GM18526 (cell line): ENCODE measurements around the gene RNU6-7.

ENCODE experiments used
- POLR2A ChIP-seq: IDR thresholded peaks from 3 replicates; pipeline ENCODE4 v1.6.1; 2011; ENCODE audit not compliant: insufficient read length; ENCODE audit errors: extremely low read depth

RNU6-7 gene

DNA sequence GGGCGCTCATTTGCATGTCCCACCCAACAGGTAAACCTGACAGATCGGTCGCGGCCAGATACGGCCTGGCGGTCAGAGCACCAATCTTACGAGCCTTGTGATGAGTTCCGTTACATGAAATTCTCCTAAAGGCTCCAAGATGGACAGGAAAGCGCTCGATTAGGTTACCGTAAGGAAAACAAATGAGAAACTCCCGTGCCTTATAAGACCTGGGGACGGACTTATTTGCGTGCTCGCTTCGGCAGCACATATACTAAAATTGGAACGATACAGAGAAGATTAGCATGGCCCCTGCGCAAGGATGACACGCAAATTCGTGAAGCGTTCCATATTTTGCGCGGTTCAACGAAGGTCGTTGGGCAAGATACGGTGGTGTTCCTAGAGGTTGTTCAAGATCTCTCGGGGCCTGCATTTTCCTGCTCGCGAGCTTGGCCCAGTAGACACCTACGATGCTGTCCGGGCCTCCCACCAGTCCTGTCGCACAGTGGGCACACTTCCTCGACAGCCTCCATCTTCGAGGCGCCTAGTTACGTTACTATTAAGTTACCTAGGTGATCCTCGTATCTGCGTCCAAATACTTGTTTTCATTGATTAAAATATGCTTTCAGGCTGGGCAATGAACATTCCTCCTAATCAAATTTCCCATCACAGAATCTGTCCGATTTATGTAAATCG, at the start of gene RNU6-7:
Gene RNU6-7, plus strand, starts transcription at position 230 of the 675 bp plus-strand sequence.
- TF ChIP-seq POLR2A = no peak

DNA sequence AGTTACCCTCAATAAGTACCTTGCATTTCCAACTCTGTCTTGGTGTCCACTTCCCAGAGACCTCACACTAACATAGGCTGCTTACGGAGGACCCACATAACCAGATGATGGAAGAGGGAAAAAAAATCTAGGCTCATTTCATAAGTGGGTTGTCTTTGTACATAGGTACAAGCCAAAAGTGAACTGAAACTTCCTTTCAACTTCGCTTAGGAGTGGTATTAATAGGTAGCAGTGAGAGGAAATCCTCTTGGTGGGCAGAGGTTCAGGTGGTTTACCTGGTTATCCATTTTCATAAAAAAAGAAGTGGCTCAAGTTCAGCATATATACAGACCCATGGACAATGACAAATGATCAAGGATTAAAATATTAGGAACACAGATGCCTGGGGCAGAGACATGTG, 35.8 kb upstream of the RNU6-7 start:
- TF ChIP-seq POLR2A = no peak

DNA sequence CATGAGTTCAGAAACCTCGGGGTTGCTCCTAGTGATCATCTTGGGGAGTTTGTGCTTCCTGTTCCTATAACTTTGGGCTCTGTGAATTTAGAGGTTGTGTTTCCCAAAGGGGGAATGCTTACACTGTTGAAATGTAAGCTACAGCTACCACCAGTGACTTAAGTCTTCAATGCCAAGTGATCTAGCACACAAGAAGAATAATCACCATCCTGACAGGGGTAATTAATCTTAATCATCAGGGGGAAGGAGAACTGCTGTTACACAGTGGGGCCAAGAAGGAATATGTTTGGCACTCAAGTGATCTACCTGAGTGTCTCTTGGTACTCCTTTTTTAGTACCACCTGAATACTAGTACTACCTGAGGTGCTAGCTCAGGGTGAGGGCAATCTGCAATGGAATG, 34.9 kb upstream of the RNU6-7 start:
- no peak for TF ChIP-seq POLR2A

DNA sequence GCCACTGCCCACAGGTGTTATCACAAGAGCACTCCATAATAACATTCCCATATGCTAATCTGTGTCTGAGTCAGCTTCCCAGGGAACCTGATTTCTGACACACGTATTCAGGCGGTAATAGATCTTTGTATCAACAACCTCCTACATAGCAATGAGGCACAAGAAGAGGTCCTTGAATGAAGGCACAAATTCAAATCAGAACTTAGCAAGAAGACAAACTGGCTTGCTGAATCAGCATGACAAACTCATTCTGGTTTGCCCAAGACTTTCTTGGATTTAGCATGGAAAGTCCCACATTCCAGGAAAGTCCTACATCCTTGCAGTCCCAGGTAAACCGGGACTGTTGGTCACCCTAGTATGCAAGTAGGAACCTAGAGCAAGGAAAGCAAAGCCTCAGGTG, 33.9 kb upstream of the RNU6-7 start:
- TF ChIP-seq POLR2A = no peak

DNA sequence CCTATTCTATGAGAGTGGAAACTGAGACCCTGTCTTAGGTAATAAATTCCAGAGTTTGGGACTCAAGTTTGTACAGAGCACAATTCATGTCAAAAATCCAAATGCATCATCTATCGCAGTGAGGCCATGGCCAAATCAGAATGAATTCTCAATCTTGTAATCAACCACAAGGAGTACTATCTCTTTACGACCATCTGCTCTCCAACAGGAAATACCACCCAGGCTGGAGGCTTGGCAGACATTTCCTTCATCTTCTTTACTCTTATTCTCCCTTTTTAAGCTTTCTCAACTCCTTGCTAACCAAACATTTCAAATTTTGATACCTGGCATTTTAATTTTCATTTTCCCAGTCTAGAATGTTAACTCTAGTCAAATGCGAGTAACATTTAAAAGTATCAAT, 32.7 kb upstream of the RNU6-7 start:
- TF ChIP-seq POLR2A = no peak

DNA sequence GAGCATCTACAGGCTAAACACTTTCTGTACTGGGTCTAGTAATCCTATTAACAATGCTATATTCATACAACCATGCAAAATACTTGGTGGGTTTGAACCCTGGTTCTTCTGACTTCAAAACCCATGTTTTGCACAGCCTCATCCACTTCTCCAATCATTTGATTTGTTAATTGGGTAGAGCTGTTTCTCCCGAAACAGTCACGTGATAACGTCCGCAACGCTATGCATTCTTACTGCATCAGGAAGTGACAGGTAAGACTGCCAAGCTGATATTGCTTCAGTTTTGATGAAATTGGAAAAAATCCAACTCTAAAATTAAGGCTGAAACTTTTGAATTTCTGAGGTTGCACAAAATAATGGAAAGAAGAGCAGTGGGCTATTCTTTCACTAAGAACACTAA, 30.4 kb upstream of the RNU6-7 start:
- no peak for TF ChIP-seq POLR2A

DNA sequence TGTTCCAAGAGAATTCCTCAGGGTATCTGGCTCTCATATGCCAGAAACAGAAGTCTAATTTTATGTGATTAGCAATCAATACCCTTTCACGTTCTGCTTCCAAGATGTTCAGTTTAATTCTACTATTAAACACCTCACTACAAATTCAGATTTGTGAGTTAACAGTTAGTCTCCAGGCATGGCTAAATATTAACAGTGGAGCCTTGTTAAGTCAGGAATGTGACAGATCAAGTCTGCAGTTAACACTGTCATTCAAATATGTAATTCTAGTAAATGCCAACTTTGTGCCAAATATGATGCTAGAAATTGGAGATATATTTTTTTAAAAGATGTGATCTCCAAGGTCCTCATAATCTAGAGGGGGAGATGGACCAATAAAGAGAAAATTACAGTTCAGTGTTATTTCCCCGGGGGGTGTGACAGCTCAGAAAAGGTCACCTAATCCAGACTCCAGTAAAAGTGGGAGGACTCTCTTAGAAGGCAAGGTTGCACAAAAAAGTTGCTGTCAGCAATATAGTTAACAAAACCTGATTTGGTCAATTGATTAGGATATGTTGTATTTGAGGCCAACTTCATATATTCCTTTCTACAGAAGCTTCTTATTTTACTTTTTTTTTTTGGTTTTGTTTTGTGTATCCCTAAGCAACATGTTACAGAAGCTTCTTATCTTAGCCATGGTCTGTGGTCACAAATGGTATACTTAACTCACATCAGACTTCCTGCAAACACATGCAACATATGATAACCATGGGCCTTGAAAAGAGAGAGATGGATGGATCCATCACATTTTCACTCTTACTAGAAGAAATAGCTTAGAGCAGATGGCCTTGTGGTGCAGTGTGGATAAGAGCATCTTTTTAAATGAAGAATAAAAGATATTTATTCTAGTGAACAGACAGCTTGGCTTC, 18.4 kb upstream of the RNU6-7 start:
- no peak for TF ChIP-seq POLR2A

DNA sequence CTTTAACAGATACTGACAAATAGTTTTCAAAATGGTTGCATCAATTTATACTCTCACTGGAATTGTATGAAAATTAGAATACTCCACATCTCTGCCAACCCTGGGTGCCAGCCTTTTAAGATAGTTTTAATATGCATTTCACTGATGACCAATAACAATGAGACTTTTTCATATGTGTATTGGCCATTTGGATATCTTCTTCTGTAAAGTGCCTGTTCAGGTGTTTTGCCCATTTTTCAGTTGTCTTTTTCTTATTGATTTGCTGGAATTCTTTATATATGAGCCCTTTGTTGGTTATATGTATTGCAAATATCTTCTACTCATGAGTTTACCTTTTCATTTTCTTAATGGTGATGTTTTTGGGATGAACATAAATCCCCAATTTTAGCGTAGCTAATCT, 16.7 kb upstream of the RNU6-7 start:
- no peak for TF ChIP-seq POLR2A

DNA sequence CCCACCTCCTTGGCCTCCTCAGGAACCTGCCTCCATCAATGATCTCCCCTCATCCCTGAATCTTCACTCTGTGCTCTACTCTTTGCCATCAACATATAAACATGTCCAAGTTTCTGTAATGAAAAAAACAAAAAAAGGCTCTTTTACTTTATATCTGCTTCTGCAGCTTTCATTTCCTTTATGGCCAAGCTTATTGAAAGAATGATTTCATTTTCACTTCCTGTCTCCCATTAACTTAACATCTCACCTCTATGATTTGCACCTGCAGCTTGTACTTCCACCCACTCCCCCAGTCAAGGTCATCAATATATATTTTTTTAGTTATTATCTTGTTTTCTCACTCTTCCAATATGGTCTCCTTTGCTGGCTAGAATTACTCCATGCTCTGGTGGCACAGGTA, 15.6 kb upstream of the RNU6-7 start:
- TF ChIP-seq POLR2A = no peak

DNA sequence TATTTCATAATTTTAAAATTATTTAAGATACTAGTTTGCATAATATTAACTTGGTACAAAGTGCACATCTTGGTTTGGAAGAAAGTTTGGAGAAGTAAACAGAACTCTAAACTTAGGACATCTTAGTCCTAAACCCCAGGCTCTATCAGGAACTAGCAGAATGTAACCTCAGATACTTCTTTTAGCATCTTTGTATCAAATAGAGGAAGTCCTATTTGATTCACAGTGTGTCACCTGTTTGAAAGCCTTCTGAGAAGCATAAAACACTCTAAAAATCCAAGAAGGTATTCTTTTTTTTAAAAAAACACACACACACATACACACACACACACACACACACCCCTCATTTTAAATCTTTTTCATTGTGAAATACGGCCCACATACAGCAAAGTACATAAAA, 12.0 kb upstream of the RNU6-7 start:
- no peak for TF ChIP-seq POLR2A

DNA sequence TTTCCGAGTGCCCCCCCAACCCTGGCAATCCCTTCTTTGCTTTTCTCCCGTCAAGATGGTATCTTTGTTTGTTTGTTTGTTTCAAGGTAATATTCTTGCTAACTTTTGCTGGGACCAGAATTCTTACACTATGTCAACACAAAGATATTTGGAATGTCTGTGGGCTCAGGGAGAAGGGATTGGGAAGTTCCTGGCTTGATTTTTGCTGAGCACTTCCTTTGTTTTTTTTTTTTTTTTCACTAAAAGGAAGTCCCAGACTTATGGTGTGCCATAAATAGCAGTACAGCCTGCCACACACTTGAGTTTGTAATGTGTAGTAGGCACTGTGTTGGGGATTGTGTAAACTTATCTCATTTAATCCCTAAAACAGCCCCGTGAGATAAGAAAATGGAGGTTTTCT, 11.2 kb upstream of the RNU6-7 start:
- TF ChIP-seq POLR2A = no peak

DNA sequence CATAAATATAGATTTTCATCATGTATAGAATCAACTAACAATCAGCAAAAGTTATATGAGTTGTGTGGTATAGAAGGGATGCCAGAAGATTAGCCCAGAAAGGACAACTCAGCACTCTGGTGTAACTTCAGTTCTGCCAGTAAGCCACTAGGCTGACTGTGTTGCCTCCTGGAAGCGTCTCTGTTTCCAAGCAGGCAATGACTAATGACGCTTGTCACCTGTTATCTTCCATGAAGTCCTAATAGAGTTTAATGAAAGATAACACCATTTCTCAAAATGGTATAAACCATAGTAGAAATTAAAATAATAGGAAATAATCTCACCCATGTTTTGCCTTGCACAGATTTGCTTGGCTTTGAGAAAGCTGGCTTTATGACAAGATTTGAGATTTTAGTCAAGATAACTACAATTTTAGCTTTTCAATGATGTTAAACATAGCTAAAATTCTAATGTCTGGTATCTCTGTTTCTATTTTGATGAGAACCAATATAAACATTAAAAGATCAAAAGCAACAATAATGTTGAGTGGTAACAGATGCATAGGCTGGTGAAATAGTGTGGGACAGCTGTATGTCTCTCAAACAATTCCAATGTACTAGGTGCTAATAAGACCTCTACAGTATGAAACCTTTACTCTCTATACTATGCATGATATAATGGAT, 9.0 kb upstream of the RNU6-7 start:
- TF ChIP-seq POLR2A = no peak

DNA sequence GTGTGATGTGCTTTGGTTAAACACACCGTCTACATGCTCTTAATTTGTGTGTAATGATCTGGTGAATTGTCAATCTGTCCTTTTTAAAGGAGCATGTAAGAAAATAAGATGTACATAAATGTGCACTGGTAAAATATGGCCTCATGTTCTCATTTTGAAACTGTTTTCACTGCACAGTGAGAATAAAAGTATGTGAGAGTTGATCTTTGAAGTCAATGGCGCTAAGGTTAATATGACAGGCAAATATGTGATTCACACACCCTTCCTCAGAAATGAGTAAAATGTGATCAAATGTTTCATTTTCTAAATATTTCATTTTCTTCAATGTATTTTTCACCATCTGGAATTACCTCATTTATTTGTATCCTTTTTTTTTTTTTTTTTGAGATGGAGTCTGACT, 8.3 kb upstream of the RNU6-7 start:
- TF ChIP-seq POLR2A = no peak

DNA sequence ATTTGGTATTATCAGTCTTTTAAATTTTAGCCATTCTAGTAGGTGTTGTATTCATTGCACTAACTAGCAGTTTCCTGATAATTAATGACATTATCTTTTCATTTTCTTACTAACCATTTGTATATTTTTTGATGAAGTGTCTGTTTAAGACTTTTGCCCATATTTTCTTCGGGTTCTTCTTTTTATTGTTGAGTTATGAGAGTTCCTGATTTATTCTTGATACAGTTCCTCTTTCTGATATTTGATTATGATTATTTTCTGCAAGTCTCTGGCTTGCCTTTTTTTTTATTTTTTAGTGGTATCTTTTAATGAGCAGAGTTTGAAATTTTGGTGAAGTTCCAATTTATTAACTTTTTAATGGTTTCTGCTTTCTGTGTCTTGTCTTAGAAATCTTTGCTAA, 6.2 kb upstream of the RNU6-7 start:
- TF ChIP-seq POLR2A = no peak

DNA sequence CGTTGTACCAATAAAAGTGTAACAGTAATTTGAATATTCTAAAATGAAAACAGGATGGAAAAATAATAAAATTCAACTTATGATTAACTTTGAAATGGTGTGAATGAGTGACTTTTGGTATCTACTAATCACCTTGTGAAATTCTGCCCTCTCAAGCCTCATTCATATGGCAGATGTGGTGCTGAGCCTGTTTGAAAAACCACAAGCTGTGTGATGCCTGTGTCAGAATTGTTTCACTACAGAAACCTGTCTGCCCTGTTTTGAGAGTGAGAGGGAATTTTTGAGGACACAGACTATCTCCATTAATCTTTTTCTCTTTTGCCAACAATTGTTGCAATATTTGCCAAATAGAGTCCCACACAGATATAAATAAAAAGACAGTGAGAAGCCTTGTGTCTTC, 3.9 kb upstream of the RNU6-7 start:
- no peak for TF ChIP-seq POLR2A
